ENCODE results near the gene TSPO. TPM values are rescaled to one million over a fixed set of nuclear protein-coding genes. Genes with fewer than 3 reads are reported as not detected.

Gene TSPO
- total RNA-seq, 1 experiment from 2014 or later = 44.6 TPM

- H3K36me3 ChIP-seq (ENCODE audit: control insufficient read depth, insufficient read depth, low read length) = no peaks in the 10 kb centered on the region
Measured at GRCh38 chr22:43152003-43152356, 621 bp downstream of the TSPO start.

GRCh38 chr22:43152357-43153071 is 1.2 kb downstream of the TSPO start:
- no peaks in the 10 kb centered on the region for H3K27me3 ChIP-seq (replicated peaks; ENCODE audit: control insufficient read depth, insufficient read depth, low read length)
- TF ChIP-seq CTCF (IDR thresholded peaks at IDR 0.05; ENCODE audit: insufficient read depth in 1 of 2, low read depth in 1 of 2, low read length in 1 of 2, severe bottlenecking in 1 of 2, unreplicated experiment in 1 of 2) = no peak
- H3K4me1 Mint-ChIP-seq (ENCODE audit: low read depth, unreplicated experiment) = peaks cover 7% of the 10 kb centered on the region
- H3K36me3 ChIP-seq (ENCODE audit: control insufficient read depth, insufficient read depth, low read length) = no peaks in the 10 kb centered on the region
- DNase-seq = no peak
- H3K9me3 ChIP-seq = no peaks in the 10 kb centered on the region
- H3K27ac Mint-ChIP-seq (ENCODE audit: unreplicated experiment) = no peak overlapping the region
- H3K4me3 Mint-ChIP-seq (ENCODE audit: unreplicated experiment) = peak overlapping the region; percentile 88
- POLR2A ChIA-PET = no interaction called here
- peak overlapping the region; percentile 90 for H3K4me3 ChIP-seq (ENCODE audit: low read depth, low read length)
- H3K36me3 Mint-ChIP-seq (ENCODE audit: insufficient read depth, unreplicated experiment) = no peaks in the 10 kb centered on the region
- peaks cover 6% of the 10 kb centered on the region; the same call in 1 of the 2 replicates for H3K4me1 ChIP-seq
- BruUV-seq (replicated peaks) = no TSS peak
- intact Hi-C loops (cut with micrococcal nuclease; ENCODE audit: unreplicated experiment) = no loop called here
- CTCF ChIA-PET = interaction anchor here (0.7 kb wide), 2 partner anchors 10 to 48 kb away, joined by 5 read pairs; no protein-coding TSS in a partner anchor
- H3K27me3 Mint-ChIP-seq (ENCODE audit: insufficient read depth, unreplicated experiment) = no peaks in the 10 kb centered on the region
- H3K9me3 Mint-ChIP-seq (ENCODE audit: unreplicated experiment) = no peaks in the 10 kb centered on the region

More at GRCh38 chr22:43152003-43152356, 621 bp downstream of the TSPO start:
- POLR2A ChIA-PET = no interaction called here
- Mint-ChIP-seq H3K4me1 (ENCODE audit: low read depth, unreplicated experiment) (peaks cover 7% of the 10 kb centered on the region), H3K27me3 (ENCODE audit: insufficient read depth, unreplicated experiment) (no peaks in the 10 kb centered on the region), H3K9me3 (ENCODE audit: unreplicated experiment) (no peaks in the 10 kb centered on the region), H3K4me3 (ENCODE audit: unreplicated experiment) (peak overlapping the region; percentile 88), H3K27ac (ENCODE audit: unreplicated experiment) (no peak overlapping the region), H3K36me3 (ENCODE audit: insufficient read depth, unreplicated experiment) (no peaks in the 10 kb centered on the region)
- intact Hi-C loops (cut with micrococcal nuclease; ENCODE audit: unreplicated experiment) = no loop called here
- H3K4me1 ChIP-seq = peaks cover 6% of the 10 kb centered on the region; the same call in 1 of the 2 replicates
- BruUV-seq (replicated peaks) = no TSS peak
- no peaks in the 10 kb centered on the region for H3K9me3 ChIP-seq
- H3K27me3 ChIP-seq (replicated peaks; ENCODE audit: control insufficient read depth, insufficient read depth, low read length) = no peaks in the 10 kb centered on the region
- TF ChIP-seq CTCF (IDR thresholded peaks at IDR 0.05; ENCODE audit: insufficient read depth in 1 of 2, low read depth in 1 of 2, low read length in 1 of 2, severe bottlenecking in 1 of 2, unreplicated experiment in 1 of 2) = no peak
- peak overlapping the region; percentile 90 for H3K4me3 ChIP-seq (ENCODE audit: low read depth, low read length)
- CTCF ChIA-PET = no interaction called here
- no peak for DNase-seq

GRCh38 chr22:43153899-43154298 is 2.5 kb downstream of the TSPO start:
- H3K4me1 Mint-ChIP-seq (ENCODE audit: low read depth, unreplicated experiment) = peaks cover 7% of the 10 kb centered on the region
- Histone ChIP-seq H3K4me3 (ENCODE audit: low read depth, low read length) (no peak overlapping the region), H3K9me3 (no peaks in the 10 kb centered on the region), H3K27me3 (replicated peaks; ENCODE audit: control insufficient read depth, insufficient read depth, low read length) (no peaks in the 10 kb centered on the region), H3K36me3 (ENCODE audit: control insufficient read depth, insufficient read depth, low read length) (no peaks in the 10 kb centered on the region), H3K4me1 (peaks cover 6% of the 10 kb centered on the region; the same call in 1 of the 2 replicates)
- no peak overlapping the region for H3K27ac Mint-ChIP-seq (ENCODE audit: unreplicated experiment)
- no peaks in the 10 kb centered on the region for H3K9me3 Mint-ChIP-seq (ENCODE audit: unreplicated experiment)
- intact Hi-C loops (cut with micrococcal nuclease; ENCODE audit: unreplicated experiment) = no loop called here
- TF ChIP-seq CTCF (IDR thresholded peaks at IDR 0.05; ENCODE audit: insufficient read depth in 1 of 2, low read depth in 1 of 2, low read length in 1 of 2, severe bottlenecking in 1 of 2, unreplicated experiment in 1 of 2) = no peak
- ChIA-PET POLR2A (no interaction called here), CTCF (no interaction called here)
- H3K27me3 Mint-ChIP-seq (ENCODE audit: insufficient read depth, unreplicated experiment) = no peaks in the 10 kb centered on the region
- H3K4me3 Mint-ChIP-seq (ENCODE audit: unreplicated experiment) = no peak overlapping the region
- no peaks in the 10 kb centered on the region for H3K36me3 Mint-ChIP-seq (ENCODE audit: insufficient read depth, unreplicated experiment)
- no TSS peak for BruUV-seq (replicated peaks)
- DNase-seq = no peak

Measured in Caco-2 (cell line).